Activated T-cell treated with anti-CD3 and anti-CD28 coated beads, Interleukin-2, amount 50 U/mL, for 1 hour (primary cell): ENCODE results near the gene WDFY4.

Experiments used
- DNase-seq: peaks from one replicate; pipeline ENCODE4 v3.0.0-alpha.2; 2020

WDFY4 gene

DNA sequence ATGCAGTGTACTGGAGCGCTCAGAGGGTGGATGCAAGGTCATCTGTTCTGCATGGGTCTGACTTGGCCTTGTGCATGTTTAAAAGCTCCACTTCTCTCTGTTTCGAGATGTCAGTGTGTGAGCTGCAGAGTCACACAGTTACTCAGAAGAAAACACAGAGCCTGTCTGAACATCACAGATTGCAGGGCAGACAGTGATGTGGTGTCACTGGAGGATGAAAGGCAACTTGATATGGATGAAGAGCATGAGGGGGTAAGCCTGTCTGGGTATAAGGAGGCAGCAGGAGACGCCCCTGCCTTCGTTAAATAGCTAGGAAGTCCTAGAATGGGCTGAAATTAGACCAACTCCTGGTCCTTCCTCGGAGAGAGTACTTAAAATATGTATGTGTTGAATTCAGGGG lies 322.5 kb downstream of the WDFY4 start:
- DNase-seq, result no peak

DNA sequence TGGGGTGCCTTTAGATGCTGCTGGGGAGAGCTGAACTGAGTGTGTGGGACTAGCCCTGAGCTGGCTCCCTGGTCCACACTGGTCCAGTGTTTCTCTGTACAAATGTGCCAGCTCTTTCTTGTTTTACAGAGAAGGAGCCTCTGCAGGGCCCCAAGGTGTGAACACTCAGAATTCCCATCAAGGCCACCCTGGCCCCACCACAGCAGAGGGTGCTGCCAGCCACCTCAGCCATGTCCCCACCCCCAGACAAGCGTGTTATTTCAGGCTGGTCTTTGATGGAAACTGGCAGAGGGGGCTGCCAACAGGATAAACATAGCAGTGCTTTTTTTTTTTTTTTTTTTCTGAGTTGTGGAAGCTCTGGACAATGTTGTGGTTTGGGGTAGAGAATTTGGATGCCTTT lies 323.4 kb downstream of the WDFY4 start:
- DNase-seq, result no peak

DNA sequence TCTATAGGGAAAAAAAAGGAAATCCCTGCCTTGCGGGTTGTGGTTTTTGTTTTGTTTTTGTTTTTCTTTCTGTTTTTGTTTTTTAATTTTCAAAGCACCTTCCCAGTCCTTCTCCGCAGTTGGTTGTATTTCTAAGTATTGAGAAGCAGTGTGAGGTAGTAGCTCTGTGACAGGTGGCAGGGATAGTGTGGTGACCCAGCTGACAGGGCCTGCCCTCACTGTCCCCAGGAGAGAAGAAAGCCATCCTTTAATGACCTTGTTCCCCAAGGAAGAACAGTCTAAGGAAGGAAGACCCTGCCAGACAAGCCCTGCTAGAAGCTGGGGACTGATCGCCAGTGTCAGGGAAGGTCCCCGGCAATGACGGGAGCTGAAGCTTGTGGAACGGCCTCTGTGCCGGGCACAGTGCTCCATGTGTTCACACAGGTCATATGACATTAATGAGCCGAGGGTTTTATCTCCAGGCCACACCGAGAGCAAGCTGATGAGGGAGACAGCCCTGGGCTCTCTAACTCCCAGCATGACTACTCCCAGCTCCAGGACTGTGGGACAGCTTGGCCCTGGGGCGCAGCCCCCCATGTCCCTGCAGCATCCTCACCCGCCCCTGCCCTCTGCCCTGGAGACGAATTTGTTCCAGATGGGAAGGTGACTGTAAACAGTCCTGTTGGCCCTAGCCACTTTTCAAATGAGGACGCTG lies 324.0 kb downstream of the WDFY4 start:
- DNase-seq, result no peak

DNA sequence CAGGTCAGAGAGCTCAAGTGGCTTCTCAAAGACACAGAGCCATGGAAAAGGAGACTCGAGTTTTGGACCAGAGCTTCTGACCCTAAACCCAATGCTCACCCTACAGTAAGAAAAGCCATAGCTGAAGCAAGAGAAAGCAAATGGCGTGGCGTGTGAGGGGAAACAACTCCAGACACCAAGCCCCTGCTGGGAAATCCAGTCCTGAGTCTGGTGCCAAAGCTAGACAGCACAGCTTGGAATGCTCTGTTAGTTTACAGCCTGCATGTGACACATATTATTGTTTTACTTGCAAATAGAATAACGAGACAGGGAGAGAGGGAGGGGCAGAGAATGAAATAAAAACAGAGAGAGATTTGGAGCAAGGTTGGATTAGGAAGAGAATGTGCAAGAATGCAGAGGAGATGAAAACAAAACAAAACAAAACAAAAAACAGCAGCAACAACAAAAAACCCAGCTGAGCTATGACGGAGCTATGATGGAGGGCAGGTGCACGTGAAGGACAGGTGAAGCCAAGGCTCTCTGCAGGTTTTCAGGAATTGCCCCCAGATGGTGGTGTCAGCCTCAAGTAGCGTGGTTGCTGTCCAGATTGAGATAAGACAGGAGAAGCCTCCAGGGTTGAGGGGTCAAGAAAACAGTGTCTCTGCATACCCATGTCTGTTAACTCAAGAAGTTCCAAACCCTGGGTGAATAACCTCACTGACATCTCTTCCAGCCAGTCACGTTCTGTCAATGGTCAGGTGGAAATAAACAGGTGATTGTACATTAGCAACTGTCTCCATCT lies 324.7 kb downstream of the WDFY4 start:
- no peak for DNase-seq

DNA sequence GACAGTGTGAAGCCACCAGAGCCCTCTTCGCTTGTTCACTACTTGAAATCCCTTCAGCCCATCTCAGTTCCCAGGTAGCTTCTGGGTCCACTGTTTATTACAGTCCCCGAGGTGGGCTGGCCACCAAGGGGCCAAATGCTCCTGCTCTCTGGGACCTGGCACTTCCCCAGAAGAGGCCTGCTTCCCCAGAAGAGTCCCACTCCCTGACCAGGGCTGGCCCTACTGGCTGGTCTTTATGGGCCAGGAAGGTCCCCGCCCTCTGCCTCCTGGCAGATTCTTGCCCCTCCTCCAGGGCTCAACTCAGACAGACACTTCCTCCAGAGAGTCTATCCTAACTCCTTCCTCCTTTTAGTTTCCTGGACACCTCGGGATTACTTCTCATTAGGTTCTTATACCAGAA lies 325.6 kb downstream of the WDFY4 start:
- no peak for DNase-seq

DNA sequence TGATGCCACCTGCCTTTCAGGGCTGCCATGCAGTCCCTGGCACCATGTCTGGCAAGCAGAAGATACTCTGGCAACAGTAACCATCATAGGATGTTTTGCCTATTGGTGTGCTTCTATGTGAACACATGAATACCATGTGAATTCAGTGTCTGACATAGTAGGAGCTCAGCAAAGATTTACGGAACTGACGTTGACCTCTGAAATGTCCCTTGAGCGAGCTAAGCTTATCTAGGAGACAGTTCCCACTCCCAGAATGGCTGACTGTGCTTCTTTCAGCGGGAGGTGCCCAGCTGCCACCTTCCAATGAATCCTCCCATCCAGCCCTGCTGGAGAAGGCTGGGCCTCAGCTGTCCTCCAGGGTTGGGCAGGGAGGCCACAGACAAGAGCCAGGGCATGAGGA lies 326.2 kb downstream of the WDFY4 start:
- DNase-seq, result no peak

DNA sequence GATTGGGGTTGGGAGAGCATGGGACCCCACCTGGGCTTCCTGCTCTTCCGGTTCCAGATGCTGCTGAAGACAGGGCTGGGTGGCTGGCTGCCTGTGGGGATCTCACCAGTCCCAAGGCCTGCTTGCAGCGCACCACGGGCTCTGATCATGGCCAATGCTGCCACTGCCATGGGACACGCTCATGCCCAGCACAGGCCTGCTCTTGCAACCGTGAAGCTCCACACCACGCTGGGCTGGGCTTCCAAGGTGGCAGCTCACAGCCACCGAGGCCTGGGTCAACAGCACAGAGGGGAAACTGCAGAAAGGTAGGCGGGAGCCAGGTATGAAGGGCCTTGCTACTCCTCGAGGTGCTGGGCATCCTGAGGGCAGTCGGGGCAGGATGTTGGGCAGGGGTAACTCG lies 327.1 kb downstream of the WDFY4 start:
- DNase-seq, result no peak

DNA sequence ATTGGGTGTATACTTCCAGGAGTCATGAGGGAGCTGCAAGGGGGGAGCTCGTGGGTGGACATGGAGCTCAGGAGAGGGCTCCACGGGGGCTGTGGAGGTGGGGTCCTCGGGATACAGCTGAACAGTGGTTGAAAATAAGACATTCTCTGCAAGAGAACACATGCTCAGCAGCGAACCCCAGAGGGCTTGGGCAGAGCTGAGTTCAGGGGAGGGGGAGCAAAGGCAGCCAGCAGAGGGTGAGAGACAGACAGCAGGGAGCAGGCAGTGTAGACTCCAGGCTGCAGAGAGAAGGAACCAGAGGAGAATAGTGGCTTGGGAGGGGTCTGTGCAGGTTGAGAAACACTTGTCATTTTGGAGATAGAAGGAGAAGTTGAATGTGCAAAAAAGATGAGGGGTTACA lies 327.9 kb downstream of the WDFY4 start:
- DNase-seq, result no peak

DNA sequence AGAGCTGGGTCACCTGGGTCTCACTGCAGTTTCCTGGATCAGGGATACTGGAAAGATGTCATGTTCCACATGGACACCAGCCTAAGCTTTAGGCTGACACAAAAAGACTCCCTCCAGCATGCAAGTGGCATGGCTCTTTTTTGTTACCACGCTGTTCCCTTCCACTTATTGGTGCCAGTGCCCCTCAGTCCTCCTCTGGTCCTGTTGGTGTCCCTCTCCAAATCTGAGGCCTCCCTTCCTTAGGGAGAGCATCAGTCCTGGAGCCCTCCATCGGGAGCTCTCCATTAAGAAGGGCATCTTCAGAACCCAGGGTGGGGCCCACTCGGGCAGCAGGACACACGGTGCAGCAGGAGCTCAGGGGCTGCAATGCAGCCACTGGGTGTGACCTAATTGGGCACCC lies 331.0 kb downstream of the WDFY4 start:
- DNase-seq, result no peak

DNA sequence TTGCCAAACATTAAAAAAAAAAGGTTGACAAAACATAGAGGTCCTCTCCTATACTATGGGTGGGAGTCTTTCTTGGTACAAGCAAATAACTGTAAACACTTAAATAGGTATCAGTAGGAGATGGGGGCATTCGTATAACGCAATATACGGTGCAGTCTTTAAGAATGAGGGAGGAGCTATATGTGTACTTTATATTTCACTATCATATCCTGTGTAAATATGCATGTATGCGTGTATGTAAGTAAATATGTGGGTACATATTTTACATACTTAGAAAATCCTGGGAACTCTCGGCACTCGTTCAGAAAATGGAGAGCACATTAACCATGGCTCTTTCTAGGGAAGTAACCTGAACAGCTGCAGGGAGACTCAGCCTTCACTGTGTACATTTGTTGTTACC lies 337.0 kb downstream of the WDFY4 start:
- no peak for DNase-seq

DNA sequence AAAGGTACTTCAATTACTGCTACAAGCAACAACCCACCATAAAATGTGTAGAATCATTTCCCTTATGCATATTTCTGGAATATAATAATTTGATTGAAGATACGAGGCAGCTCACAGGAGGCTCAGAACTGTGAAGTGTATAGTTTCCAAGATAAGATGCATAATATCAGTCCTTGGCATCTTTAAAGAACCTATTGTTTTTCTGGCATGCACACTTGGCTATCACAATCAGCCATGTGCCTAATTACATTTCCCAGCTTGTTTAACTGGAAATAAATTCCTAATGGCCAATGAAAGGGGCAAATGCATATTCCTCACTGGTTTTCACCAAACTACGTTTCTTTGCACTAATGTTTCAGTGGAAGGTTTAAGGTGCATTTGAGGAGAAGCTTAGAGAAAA lies 338.4 kb downstream of the WDFY4 start:
- no peak for DNase-seq

DNA sequence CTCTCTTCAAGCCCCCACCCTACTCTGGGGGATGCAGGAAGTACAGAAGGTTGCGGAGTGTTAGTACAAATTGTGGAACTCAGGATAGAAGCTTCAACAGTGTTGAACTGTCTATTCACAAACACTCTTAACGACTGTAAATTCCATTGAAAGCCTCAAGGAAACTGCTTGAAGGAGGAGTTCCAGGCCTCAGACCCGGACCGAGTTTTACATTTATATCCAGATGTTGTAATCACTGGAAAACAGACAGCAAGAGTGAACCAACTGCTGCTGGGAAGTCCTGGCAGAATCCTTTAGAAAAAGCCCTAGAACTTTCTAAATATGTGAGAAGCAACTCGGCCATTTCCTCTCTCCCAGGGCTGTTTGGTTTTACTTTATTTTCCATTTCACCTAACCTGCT lies 339.1 kb downstream of the WDFY4 start:
- no peak for DNase-seq

DNA sequence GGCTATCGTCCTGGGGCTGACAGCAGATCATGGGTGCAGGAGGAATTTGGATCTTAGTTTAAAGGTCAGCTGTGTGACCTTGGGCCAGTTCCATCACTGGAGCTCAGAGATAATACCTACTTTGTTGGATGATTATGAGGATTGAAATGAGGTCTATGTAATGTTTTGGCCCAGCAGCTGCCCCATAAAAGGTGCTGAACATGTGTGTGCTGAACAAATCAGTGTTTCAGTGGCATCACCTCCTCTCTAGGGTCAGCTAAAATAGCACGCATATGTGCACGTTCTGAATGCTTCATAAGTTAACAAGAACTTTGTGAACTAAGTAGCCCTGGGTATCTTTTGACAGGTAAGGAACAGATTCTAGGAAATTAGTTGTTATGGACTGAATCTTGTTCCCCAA lies 339.8 kb downstream of the WDFY4 start:
- DNase-seq, result no peak

DNA sequence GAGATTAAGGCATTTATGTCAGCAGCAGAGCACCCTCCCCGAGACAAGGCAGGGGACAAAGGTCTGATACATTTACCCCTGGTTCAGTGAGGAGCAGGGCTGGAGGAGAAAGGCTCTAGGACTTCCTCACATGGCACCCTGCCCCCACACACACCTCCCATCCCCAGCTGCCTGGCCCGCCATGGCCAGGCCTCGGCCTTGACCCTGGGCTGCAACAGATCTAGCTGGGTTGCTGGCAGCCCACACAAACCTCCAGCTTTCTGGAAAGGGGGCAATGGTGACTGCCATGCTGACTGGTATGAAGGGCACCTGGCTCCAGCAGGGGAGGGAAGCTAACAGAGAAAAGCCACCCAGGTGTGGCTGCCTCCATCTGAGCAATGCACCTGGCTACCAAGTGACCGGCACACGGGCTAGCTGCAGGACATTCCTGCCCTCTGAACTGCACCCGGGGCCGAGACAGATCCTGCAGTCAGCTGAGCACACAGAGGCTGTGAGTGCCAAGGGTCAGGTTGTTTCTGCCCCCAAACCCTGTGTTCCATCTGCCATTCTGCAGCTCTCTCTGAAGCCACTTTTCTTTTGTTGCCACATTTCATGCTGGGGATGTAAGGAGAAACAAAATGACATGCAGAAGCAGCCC lies 340.8 kb downstream of the WDFY4 start:
- no peak for DNase-seq

DNA sequence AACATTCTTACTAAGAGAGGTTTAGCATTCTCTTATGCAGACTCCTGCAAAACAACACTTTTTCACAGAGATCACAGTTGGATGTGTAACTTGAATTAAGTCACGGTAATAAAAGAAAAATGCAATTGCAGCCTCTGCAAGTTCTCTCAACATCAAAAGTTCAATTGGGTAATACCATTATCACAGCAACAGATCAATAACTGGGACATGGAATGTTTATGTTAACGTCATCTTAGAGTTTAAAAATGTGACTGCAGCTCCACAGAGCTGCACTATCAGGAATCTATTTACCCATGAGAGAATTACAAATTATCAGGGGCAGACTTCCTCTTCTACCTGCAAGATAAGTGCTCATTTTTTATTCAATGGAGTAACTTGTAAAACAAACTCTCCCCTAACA lies 344.0 kb downstream of the WDFY4 start:
- no peak for DNase-seq

DNA sequence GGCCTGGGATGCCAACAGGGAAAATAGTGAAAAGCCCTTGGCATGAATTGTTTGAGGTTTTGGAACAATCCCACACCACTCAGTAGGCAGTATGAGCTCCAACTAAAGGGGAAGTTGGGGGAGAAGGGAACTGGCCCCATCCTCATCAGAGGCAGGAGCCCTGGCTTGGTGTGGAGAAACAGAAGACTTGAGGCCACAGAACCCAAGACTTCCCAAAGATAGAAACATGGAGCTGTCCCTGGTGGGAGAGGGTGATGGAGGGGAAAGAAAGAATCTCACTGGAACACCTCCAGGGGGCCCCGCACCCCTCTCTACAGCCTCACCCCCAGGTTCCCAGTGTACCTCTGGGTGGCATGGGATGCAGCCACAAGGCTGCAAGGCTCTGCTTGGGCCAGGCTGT lies 345.0 kb downstream of the WDFY4 start:
- no peak for DNase-seq
